Gastrocnemius medialis (tissue), 4 donors: ENCODE data around the gene IFT52.

Experiments used
- POLR2A ChIP-seq, 2 donors: fragments of 450-650 bp; IDR thresholded peaks; one replicate each; pipeline ENCODE4 v1.6.1; 2017; ENCODE audit warnings: antibody characterized with exemption in 2 of 2, mild to moderate bottlenecking in 2 of 2, moderate library complexity in 2 of 2
- TF ChIP-seq, protein P1 (sequence below), 5 experiments: fragments of 450-650 bp in 3 of 5; fragments of 200-600 bp in 2 of 5; sonication (generic) in 2 of 5; IDR thresholded peaks in 4 of 5; conservative IDR thresholded peaks in 1 of 5; 1 replicate in 4 of 5; 2 replicates in 1 of 5; pipeline ENCODE4 v1.5.1; 2016 to 2019; ENCODE audit warnings: antibody characterized with exemption in 5 of 5, mild to moderate bottlenecking in 3 of 5, moderate library complexity in 3 of 5

DNA sequence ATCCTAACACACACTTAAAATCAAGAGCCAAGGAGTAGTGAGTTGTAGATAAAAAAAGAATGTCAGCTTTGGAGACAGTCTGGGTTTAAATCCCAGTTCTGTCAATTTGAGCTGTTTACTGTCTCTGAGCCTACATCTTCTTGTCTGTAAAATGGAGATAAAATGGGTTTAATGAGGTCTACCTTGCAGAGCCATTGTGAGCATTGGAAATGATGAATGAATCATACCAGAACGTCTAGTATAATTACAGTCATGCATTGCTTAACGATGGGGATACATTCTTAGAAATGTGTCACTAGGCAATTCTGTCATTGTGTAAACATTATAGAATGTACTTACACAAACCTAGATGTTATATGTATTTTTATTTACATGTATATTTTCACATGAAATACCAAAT, 49.5 kb upstream of the IFT52 start:
- TF ChIP-seq, protein P1, sequence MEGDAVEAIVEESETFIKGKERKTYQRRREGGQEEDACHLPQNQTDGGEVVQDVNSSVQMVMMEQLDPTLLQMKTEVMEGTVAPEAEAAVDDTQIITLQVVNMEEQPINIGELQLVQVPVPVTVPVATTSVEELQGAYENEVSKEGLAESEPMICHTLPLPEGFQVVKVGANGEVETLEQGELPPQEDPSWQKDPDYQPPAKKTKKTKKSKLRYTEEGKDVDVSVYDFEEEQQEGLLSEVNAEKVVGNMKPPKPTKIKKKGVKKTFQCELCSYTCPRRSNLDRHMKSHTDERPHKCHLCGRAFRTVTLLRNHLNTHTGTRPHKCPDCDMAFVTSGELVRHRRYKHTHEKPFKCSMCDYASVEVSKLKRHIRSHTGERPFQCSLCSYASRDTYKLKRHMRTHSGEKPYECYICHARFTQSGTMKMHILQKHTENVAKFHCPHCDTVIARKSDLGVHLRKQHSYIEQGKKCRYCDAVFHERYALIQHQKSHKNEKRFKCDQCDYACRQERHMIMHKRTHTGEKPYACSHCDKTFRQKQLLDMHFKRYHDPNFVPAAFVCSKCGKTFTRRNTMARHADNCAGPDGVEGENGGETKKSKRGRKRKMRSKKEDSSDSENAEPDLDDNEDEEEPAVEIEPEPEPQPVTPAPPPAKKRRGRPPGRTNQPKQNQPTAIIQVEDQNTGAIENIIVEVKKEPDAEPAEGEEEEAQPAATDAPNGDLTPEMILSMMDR (IDR thresholded peaks at IDR 0.05 in 4 of 5, conservative IDR thresholded peaks at IDR 0.05 in 1 of 5): no peak
- TF ChIP-seq POLR2A (IDR thresholded peaks at IDR 0.05): no peak
